ENCODE results near the gene PKN3. TPM values are rescaled to one million over a fixed set of nuclear protein-coding genes. Genes with fewer than 3 reads are reported as not detected.
"Not testable (repeated sequence)": the region's sequence is repeated elsewhere in the genome, so short reads cannot be mapped to it uniquely, and the experiment has no call there.

Gene PKN3
- total RNA-seq, 4 donors from 2014 or later = 4.0 to 10.0 (median 7.6) TPM

- Histone ChIP-seq H3K4me1 (peaks cover 18 to 31% (median 27%) of the 10 kb centered on the region in 4 donors), H3K4me3 (peak overlapping the region; percentile 78 to 93 (median 90)), H3K27me3 (no peaks in the 10 kb centered on the region), H3K27ac (replicated peaks in 1 of 4) (peak overlapping the region; percentile 72 to 98 (median 90)), H3K9me3 (no peaks in the 10 kb centered on the region), H3K36me3 (peaks cover 31 to 46% (median 44%) of the 10 kb centered on the region in 4 donors)
- intact Hi-C loops (cut with DNase I) = no loop called here
- TF ChIP-seq POLR2AphosphoS5 (IDR thresholded peaks at IDR 0.05) = no peak
- TF ChIP-seq CTCF (IDR thresholded peaks at IDR 0.05) = no peak
- no peak for TF ChIP-seq POLR2A (IDR thresholded peaks at IDR 0.05; ENCODE audit: low read depth)
- TF ChIP-seq EP300 (IDR thresholded peaks at IDR 0.05) = no peak
- no peak for DNase-seq (ENCODE audit: extremely low spot score)
- 11% methylated on average over 5 of the region's 5 CpGs for WGBS
Measured at GRCh38 chr9:128690684-128691034, 11.6 kb upstream of the PKN3 start.

- Histone ChIP-seq H3K36me3 (peaks cover 31 to 57% (median 51%) of the 10 kb centered on the region in 4 donors), H3K4me1 (peaks cover 14 to 22% (median 18%) of the 10 kb centered on the region in 4 donors)
- DNase-seq (ENCODE audit: extremely low spot score); H3K4me3 ChIP-seq; intact Hi-C loops (cut with DNase I); H3K27me3 ChIP-seq; H3K9me3 ChIP-seq; H3K27ac ChIP-seq (replicated peaks in 1 of 4): not testable (repeated sequence)
- WGBS = 83% methylated on average over 3 of the region's 3 CpGs
Measured at GRCh38 chr9:128693738-128694137, 8.6 kb upstream of the PKN3 start.

- intact Hi-C loops (cut with DNase I) = no loop called here
- 79% methylated on average over 6 of the region's 6 CpGs for WGBS
- H3K9me3 ChIP-seq = no peaks in the 10 kb centered on the region
- H3K4me3 ChIP-seq = no peak overlapping the region
- peaks cover 31 to 57% (median 51%) of the 10 kb centered on the region in 4 donors for H3K36me3 ChIP-seq
- H3K4me1 ChIP-seq = peaks cover 14 to 22% (median 18%) of the 10 kb centered on the region in 4 donors
- H3K27ac ChIP-seq (replicated peaks in 1 of 4) = no peak overlapping the region
- no peak for TF ChIP-seq POLR2AphosphoS5 (IDR thresholded peaks at IDR 0.05)
- no peak for TF ChIP-seq EP300 (IDR thresholded peaks at IDR 0.05)
- no peak for TF ChIP-seq CTCF (IDR thresholded peaks at IDR 0.05)
- TF ChIP-seq POLR2A (IDR thresholded peaks at IDR 0.05; ENCODE audit: low read depth) = no peak
- H3K27me3 ChIP-seq = no peaks in the 10 kb centered on the region
- no peak for DNase-seq (ENCODE audit: extremely low spot score)
Measured at GRCh38 chr9:128694344-128694743, 8.0 kb upstream of the PKN3 start.

GRCh38 chr9:128696923-128697707 lies 5.2 kb upstream of the PKN3 start:
- no peaks in the 10 kb centered on the region for H3K27me3 ChIP-seq
- 68% methylated on average over 8 of the region's 8 CpGs for WGBS
- no peak for DNase-seq (ENCODE audit: extremely low spot score)
- intact Hi-C loops (cut with DNase I) = no loop called here
- TF ChIP-seq CTCF (IDR thresholded peaks at IDR 0.05) (no peak), POLR2A (IDR thresholded peaks at IDR 0.05; ENCODE audit: low read depth) (no peak), POLR2AphosphoS5 (IDR thresholded peaks at IDR 0.05) (no peak), EP300 (IDR thresholded peaks at IDR 0.05) (no peak)
- peaks cover 6 to 13% (median 9%) of the 10 kb centered on the region in 4 donors for H3K4me1 ChIP-seq
- H3K4me3 ChIP-seq = no peak overlapping the region
- H3K27ac ChIP-seq (replicated peaks in 1 of 4) = no peak overlapping the region
- H3K36me3 ChIP-seq = peaks cover 28 to 47% (median 40%) of the 10 kb centered on the region in 4 donors
- no peaks in the 10 kb centered on the region for H3K9me3 ChIP-seq

GRCh38 chr9:128699096-128699795 lies 3.1 kb upstream of the PKN3 start:
- H3K9me3 ChIP-seq; intact Hi-C loops (cut with DNase I); H3K4me3 ChIP-seq; H3K27ac ChIP-seq (replicated peaks in 1 of 4); DNase-seq (ENCODE audit: extremely low spot score); H3K27me3 ChIP-seq: not testable (repeated sequence)
- 93% methylated on average over 30 of the region's 30 CpGs for WGBS
- peaks cover 6 to 27% (median 23%) of the 10 kb centered on the region in 4 donors for H3K4me1 ChIP-seq
- H3K36me3 ChIP-seq = peaks cover 8 to 26% (median 19%) of the 10 kb centered on the region in 4 donors
